Measurements from ENCODE around the gene PLXDC1. TPM values are rescaled to one million over a fixed set of nuclear protein-coding genes. Genes with fewer than 3 reads are reported as not detected.

The PLXDC1 gene
- total RNA-seq, 1 experiment from 2014 or later, result 2.0 TPM

DNA sequence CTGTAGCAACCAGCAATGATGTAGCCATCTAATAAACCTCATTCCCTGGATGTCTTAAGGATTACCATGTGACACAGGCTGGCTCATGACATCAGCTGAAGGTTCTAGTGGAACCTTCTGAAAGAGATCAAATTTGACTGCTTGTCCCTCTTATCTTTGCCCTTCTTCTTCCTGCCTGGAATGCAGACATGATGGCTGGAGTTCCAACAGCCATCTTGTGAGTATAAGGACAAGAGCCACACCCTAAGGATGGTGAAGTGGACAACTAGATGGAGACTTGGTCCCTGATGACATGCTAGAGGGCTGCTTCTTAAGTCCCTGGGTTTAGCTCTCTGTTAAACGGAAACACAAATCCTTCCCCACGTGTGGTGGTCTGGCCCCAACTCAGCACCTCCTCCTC lies 37.6 kb downstream of the PLXDC1 start:
- no peak overlapping the region for H3K4me3 Mint-ChIP-seq
- no peak overlapping the region for H2AK5ac ChIP-seq (ENCODE audit: insufficient read length, low read length)
- H2AFZ ChIP-seq (ENCODE audit: low read length), result no peak overlapping the region
- H3K27ac ChIP-seq (ENCODE audit: insufficient read length, low read depth, low read length), result no peak overlapping the region
- no peaks in the 10 kb centered on the region for H3K79me1 ChIP-seq (ENCODE audit: insufficient read depth, low read depth, low read length, poor library complexity, severe bottlenecking)
- no peaks in the 10 kb centered on the region for H3K27me3 ChIP-seq (ENCODE audit: insufficient read depth, low read length)
- H3K27ac Mint-ChIP-seq, result no peak overlapping the region
- no peak overlapping the region for H2BK120ac ChIP-seq (ENCODE audit: low read depth, low read length, poor library complexity, severe bottlenecking)
- H4K20me1 ChIP-seq (ENCODE audit: control insufficient read depth, insufficient read depth, insufficient read length), result peaks cover 4% of the 10 kb centered on the region
- H3K4me1 Mint-ChIP-seq, result peaks cover 0 to 11% of the 10 kb centered on the region in 2 experiments; a peak in 1 of 4 replicates
- no peak overlapping the region for H3K4ac ChIP-seq (ENCODE audit: low read depth, low read length)
- TF ChIP-seq, protein P1, sequence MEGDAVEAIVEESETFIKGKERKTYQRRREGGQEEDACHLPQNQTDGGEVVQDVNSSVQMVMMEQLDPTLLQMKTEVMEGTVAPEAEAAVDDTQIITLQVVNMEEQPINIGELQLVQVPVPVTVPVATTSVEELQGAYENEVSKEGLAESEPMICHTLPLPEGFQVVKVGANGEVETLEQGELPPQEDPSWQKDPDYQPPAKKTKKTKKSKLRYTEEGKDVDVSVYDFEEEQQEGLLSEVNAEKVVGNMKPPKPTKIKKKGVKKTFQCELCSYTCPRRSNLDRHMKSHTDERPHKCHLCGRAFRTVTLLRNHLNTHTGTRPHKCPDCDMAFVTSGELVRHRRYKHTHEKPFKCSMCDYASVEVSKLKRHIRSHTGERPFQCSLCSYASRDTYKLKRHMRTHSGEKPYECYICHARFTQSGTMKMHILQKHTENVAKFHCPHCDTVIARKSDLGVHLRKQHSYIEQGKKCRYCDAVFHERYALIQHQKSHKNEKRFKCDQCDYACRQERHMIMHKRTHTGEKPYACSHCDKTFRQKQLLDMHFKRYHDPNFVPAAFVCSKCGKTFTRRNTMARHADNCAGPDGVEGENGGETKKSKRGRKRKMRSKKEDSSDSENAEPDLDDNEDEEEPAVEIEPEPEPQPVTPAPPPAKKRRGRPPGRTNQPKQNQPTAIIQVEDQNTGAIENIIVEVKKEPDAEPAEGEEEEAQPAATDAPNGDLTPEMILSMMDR (conservative IDR thresholded peaks at IDR 0.05), result no peak
- no peak overlapping the region for H2BK15ac ChIP-seq (ENCODE audit: low read depth, low read length)
- no peak overlapping the region for H4K8ac ChIP-seq (replicated peaks; ENCODE audit: insufficient read length, low read depth, low read length)
- H3K9me3 Mint-ChIP-seq, result peaks cover 0 to 2% of the 10 kb centered on the region in 2 experiments; a peak in 1 of 5 replicates
- H3K18ac ChIP-seq (ENCODE audit: insufficient read length, low read depth, low read length), result no peak overlapping the region
- H3T11ph ChIP-seq (ENCODE audit: low read length), result no peak overlapping the region
- no peak overlapping the region for H3K9ac ChIP-seq (ENCODE audit: extremely low read depth, insufficient read length, low read length)
- no peak overlapping the region for H2BK20ac ChIP-seq (ENCODE audit: low read depth, low read length, poor library complexity, severe bottlenecking)
- H4K5ac ChIP-seq (ENCODE audit: insufficient read length, low read depth, low read length), result no peak overlapping the region
- WGBS (ENCODE audit: extremely low coverage, insufficient read length, low lambda C conversion rate), result no CpG with 5 or more reads among the region's 2 CpGs
- H3K23me2 ChIP-seq (ENCODE audit: insufficient read length, low read depth, low read length, poor library complexity, severe bottlenecking), result no peaks in the 10 kb centered on the region
- no peak overlapping the region for H2BK5ac ChIP-seq (ENCODE audit: insufficient read length, low read length)
- DNase-seq, result no peak
- H3K79me2 ChIP-seq (ENCODE audit: insufficient read depth, low read length), result no peaks in the 10 kb centered on the region
- H3K56ac ChIP-seq (ENCODE audit: insufficient read length, low read depth, low read length), result no peak overlapping the region
- no peak overlapping the region for H3K14ac ChIP-seq (ENCODE audit: insufficient read depth, low read length)
- no peaks in the 10 kb centered on the region for H3K36me3 Mint-ChIP-seq (ENCODE audit: insufficient read depth in 1 of 3, low read depth in 3 of 3)
- no peak overlapping the region for H2BK12ac ChIP-seq (ENCODE audit: insufficient read length, low read depth, low read length)
- no peaks in the 10 kb centered on the region for H3K4me1 ChIP-seq (ENCODE audit: insufficient read depth, low read length)
- H4K91ac ChIP-seq (ENCODE audit: insufficient read length, low read depth, low read length), result no peak overlapping the region
- H3K23ac ChIP-seq (ENCODE audit: insufficient read length, low read depth, low read length), result no peak overlapping the region
- H3K9me3 ChIP-seq (ENCODE audit: control insufficient read depth, low read depth, low read length), result no peaks in the 10 kb centered on the region
- no peak overlapping the region for H3K4me2 ChIP-seq (ENCODE audit: insufficient read depth, insufficient read length, low read length)
- H3K27me3 Mint-ChIP-seq (ENCODE audit: low read depth), result peaks cover 13% of the 10 kb centered on the region
